ENCODE results near the gene CPXM2. TPM values are rescaled to one million over a fixed set of nuclear protein-coding genes. Genes with fewer than 3 reads are reported as not detected.

The CPXM2 gene
- polyA plus RNA-seq, 3 donors = not detected

- WGBS (ENCODE audit: insufficient coverage) = 96% methylated on average over 3 of the region's 4 CpGs
- no peak for TF ChIP-seq CTCF (IDR thresholded peaks at IDR 0.05)
- no peak for DNase-seq
- Histone ChIP-seq H3K79me2 (ENCODE audit: insufficient read depth, low read length) (no peaks in the 10 kb centered on the region), H3K4me2 (replicated peaks; ENCODE audit: extremely low read depth, low read length, poor library complexity, severe bottlenecking) (no peak overlapping the region), H2AFZ (ENCODE audit: insufficient read depth, low read depth, low read length, poor library complexity, severe bottlenecking) (no peak overlapping the region), H3K9me3 (replicated peaks in 1 of 2; ENCODE audit: control insufficient read depth in 1 of 2, insufficient read depth in 1 of 2, low read length in 2 of 2) (no peaks in the 10 kb centered on the region), H4K20me1 (ENCODE audit: insufficient read depth, low read length) (no peaks in the 10 kb centered on the region), H3K9ac (ENCODE audit: insufficient read depth, low read length, poor library complexity, severe bottlenecking) (no peak overlapping the region), H3K4me1 (ENCODE audit: control insufficient read depth in 1 of 2, insufficient read depth in 2 of 2, low read length in 2 of 2) (no peaks in the 10 kb centered on the region), H3K27ac (ENCODE audit: low read depth in 1 of 2, low read length in 2 of 2) (no peak overlapping the region), H3K4me3 (replicated peaks in 1 of 3; ENCODE audit: low read depth in 2 of 3, low read length in 3 of 3) (no peak overlapping the region), H3K36me3 (replicated peaks in 1 of 2; ENCODE audit: control insufficient read depth in 1 of 2, insufficient read depth in 2 of 2, low read length in 2 of 2) (no peaks in the 10 kb centered on the region), H3K27me3 (ENCODE audit: control insufficient read depth in 2 of 2, insufficient read depth in 2 of 2, low read length in 2 of 2) (no peaks in the 10 kb centered on the region)
- H3K36me3 Mint-ChIP-seq = no peaks in the 10 kb centered on the region
- intact Hi-C loops (cut with micrococcal nuclease) = no loop called here
- H3K4me1 Mint-ChIP-seq = no peaks in the 10 kb centered on the region
- peaks cover 0 to 5% (median 2%) of the 10 kb centered on the region in 7 donors for H3K9me3 Mint-ChIP-seq
- peaks cover 5 to 7% (median 5%) of the 10 kb centered on the region in 3 donors for H3K27me3 Mint-ChIP-seq (ENCODE audit: low read depth in 3 of 3)
- no peak overlapping the region for H3K4me3 Mint-ChIP-seq
- no peak overlapping the region for H3K27ac Mint-ChIP-seq
These were observed 47.3 kb upstream of the CPXM2 start for GRCh38 chr10:123938890-123939289.

DNA sequence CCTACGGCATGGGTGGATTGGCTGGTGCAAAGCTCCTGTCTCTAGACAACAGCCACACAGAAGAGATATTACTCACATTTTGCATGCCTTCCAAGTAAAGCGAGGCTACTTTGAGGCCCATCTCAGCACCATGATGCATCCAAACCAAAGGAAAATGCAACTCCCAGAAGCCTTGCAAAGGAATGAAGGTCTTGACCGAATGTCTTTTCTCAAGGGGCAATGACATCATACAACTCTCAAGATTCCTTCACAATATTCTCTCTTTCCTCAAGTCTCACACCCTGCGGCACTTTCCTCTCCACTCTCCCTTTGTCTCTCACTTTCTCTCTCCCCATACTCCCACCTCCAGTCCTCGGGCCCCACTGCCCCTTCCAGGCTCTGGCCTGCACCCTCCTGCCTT lies 44.8 kb upstream of the CPXM2 start:
- Mint-ChIP-seq H3K4me1 (no peaks in the 10 kb centered on the region), H3K36me3 (no peaks in the 10 kb centered on the region), H3K27ac (no peak overlapping the region), H3K9me3 (peaks cover 0 to 16% (median 9%) of the 10 kb centered on the region in 7 donors), H3K27me3 (ENCODE audit: low read depth in 3 of 3) (peaks cover 3 to 5% (median 5%) of the 10 kb centered on the region in 3 donors), H3K4me3 (no peak overlapping the region)
- intact Hi-C loops (cut with micrococcal nuclease) = no loop called here
- WGBS (ENCODE audit: insufficient coverage) = 83% methylated on average over 5 of the region's 5 CpGs
- H2AFZ ChIP-seq (ENCODE audit: insufficient read depth, low read depth, low read length, poor library complexity, severe bottlenecking) = no peak overlapping the region
- H3K27me3 ChIP-seq (ENCODE audit: control insufficient read depth in 2 of 2, insufficient read depth in 2 of 2, low read length in 2 of 2) = no peaks in the 10 kb centered on the region
- H3K4me1 ChIP-seq (ENCODE audit: control insufficient read depth in 1 of 2, insufficient read depth in 2 of 2, low read length in 2 of 2) = no peaks in the 10 kb centered on the region
- no peak for TF ChIP-seq CTCF (IDR thresholded peaks at IDR 0.05)
- H3K9ac ChIP-seq (ENCODE audit: insufficient read depth, low read length, poor library complexity, severe bottlenecking) = no peak overlapping the region
- H3K9me3 ChIP-seq (replicated peaks in 1 of 2; ENCODE audit: control insufficient read depth in 1 of 2, insufficient read depth in 1 of 2, low read length in 2 of 2) = peaks cover 5 to 11% of the 10 kb centered on the region in 2 donors
- DNase-seq = no peak
- H3K4me2 ChIP-seq (replicated peaks; ENCODE audit: extremely low read depth, low read length, poor library complexity, severe bottlenecking) = no peak overlapping the region
- H3K27ac ChIP-seq (ENCODE audit: low read depth in 1 of 2, low read length in 2 of 2) = no peak overlapping the region
- no peaks in the 10 kb centered on the region for H3K36me3 ChIP-seq (replicated peaks in 1 of 2; ENCODE audit: control insufficient read depth in 1 of 2, insufficient read depth in 2 of 2, low read length in 2 of 2)
- no peaks in the 10 kb centered on the region for H3K79me2 ChIP-seq (ENCODE audit: insufficient read depth, low read length)
- H4K20me1 ChIP-seq (ENCODE audit: insufficient read depth, low read length) = no peaks in the 10 kb centered on the region
- no peak overlapping the region for H3K4me3 ChIP-seq (replicated peaks in 1 of 3; ENCODE audit: low read depth in 2 of 3, low read length in 3 of 3)
